Measurements from ENCODE around the gene HOXD10.

Gene HOXD10

DNA sequence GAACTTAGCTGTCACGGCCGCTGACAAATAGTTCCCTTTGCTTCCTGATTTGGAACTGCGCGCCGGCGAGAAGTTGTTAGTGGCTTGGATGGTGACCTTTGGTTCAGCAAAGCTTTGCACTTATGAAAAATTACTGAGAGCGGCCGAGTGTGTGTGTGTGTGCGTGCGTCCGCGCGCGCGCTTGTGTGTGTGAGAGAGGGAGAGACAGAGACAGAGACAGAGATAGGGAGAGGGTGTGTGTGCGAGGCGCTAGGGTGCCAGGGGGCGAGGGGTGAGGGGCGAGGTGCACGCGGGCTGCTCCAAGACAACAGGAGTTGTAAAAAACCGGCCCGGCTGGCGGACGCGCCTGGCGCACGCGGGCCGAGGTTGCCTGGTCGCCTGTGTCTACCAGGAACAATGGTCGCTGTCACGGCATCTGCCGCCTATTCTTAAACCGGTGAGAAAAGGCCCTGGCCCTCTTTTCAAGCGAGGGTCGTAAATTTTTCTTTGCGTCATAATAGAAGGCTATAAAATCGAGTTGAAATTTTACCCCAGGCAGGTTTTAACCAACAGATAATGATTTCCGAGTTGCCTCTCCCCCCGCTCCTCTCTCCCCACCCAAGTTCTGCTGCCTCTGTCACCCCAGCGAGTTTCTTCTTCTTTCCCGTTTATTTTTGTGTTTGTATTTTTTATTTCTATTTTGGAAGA, 41.1 kb downstream of the HOXD10 start:
- H3K4me3 ChIP-seq (ENCODE audit: control insufficient read depth, low read depth, low read length) = no peak overlapping the region
- TF ChIP-seq, protein P1, sequence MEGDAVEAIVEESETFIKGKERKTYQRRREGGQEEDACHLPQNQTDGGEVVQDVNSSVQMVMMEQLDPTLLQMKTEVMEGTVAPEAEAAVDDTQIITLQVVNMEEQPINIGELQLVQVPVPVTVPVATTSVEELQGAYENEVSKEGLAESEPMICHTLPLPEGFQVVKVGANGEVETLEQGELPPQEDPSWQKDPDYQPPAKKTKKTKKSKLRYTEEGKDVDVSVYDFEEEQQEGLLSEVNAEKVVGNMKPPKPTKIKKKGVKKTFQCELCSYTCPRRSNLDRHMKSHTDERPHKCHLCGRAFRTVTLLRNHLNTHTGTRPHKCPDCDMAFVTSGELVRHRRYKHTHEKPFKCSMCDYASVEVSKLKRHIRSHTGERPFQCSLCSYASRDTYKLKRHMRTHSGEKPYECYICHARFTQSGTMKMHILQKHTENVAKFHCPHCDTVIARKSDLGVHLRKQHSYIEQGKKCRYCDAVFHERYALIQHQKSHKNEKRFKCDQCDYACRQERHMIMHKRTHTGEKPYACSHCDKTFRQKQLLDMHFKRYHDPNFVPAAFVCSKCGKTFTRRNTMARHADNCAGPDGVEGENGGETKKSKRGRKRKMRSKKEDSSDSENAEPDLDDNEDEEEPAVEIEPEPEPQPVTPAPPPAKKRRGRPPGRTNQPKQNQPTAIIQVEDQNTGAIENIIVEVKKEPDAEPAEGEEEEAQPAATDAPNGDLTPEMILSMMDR (IDR thresholded peaks at IDR 0.05; ENCODE audit: control insufficient read depth, insufficient read depth, low read depth, low read length, missing control alignments) = no peak
- DNase-seq (ENCODE audit: low read depth) = no peak

DNA sequence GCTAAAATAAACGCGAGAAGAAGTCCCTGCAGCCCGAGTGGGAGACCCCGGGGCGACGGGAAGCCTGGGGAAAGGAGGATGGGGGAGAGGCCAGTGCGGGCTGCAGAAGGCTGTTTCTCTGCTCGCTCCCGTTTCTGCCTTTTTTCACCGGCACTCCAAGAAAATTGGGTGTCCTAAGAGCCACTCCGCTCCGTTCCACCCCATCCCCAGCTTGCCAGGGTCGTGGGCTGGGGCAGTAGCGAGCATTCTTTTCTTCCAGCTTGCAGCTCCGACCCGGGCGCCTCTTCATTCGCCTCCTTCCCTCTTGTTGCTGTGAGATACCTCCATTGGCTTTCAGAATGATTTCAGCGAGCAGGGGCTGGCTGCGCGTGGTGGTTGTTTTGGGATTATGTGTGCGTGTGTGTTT, 41.6 kb downstream of the HOXD10 start:
- no peak overlapping the region for H3K4me3 ChIP-seq (ENCODE audit: control insufficient read depth, low read depth, low read length)
- DNase-seq (ENCODE audit: low read depth) = no peak

DNA sequence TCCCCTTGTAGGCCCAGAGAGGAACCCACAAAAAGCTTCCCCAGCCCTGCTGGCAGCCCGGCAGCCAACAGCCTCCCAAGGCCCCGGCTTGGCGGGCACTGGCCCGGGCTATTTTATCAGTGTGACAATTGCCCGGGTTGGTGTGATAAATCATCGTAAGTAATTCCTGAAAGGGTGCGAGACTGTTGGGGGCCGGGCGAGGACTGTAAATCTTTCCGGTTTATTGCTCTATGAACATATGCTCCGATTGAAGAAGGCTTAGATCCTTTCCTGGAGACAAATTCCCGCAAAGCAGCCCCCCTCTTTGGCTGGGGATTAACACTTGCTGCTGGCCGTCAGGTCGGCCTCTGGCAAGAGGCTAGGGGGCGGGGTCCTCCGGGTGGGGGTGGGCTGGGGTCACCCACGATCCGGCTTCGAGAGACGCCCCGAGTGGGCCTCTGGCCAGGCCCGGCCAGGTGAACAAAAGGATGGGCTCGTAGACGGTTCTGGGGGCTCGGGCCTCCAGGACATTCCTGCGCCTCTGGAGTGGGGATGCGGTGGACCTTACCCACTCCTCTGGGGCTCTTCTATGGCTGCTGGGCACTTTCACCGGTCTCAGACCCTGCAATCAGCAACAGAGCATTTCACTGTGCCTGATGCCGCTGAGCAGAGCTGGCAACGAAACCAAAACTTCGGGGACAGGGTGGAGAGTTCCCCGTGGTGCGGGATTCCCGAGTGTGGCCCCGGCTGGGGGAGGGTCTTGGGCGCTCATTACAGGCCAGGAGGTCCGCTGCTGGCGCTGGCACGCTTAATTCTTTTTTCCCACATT, 42.5 kb downstream of the HOXD10 start:
- TF ChIP-seq, protein P1 (IDR thresholded peaks at IDR 0.05; ENCODE audit: control insufficient read depth, insufficient read depth, low read depth, low read length, missing control alignments) = no peak

More for the DNA sequence above, 41.6 kb downstream of the HOXD10 start:
- TF ChIP-seq, protein P1 (IDR thresholded peaks at IDR 0.05; ENCODE audit: control insufficient read depth, insufficient read depth, low read depth, low read length, missing control alignments) = no peak

DNA sequence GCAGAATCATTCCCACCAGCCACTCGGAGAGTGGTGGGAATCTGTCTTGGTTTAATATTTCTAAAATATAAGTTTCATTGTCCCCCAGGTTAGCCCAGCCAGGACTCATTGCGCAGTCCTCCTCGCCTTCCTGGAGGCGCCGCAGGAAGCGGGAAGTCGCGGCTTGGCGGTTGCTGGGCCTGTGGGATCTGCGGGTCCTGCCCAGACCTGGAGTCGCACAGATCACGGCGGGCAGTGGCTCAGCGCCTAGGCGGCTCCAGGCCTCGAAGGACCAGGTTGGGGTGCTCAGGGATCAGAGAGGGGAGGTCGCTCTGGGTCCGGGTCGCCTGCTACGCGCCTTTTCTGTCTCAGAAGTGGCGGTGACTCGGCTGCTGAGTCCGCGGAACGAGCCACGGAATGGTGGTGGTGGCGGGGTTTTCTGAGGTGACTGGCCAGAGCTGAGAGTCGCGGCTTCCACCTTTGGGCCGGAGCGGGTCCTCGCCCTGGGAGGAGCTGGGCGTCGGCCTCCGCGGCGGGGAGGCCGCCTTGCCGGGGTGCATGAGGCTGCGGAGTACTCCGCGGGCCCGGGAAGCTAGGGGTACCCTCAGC, 43.2 kb downstream of the HOXD10 start:
- TF ChIP-seq, protein P1 (IDR thresholded peaks at IDR 0.05; ENCODE audit: control insufficient read depth, insufficient read depth, low read depth, low read length, missing control alignments) = no peak
- DNase-seq (ENCODE audit: low read depth) = no peak
- H3K4me3 ChIP-seq (ENCODE audit: control insufficient read depth, low read depth, low read length) = no peak overlapping the region

More for the DNA sequence above, 42.5 kb downstream of the HOXD10 start:
- no peak for DNase-seq (ENCODE audit: low read depth)
- H3K4me3 ChIP-seq (ENCODE audit: control insufficient read depth, low read depth, low read length) = no peak overlapping the region

DNA sequence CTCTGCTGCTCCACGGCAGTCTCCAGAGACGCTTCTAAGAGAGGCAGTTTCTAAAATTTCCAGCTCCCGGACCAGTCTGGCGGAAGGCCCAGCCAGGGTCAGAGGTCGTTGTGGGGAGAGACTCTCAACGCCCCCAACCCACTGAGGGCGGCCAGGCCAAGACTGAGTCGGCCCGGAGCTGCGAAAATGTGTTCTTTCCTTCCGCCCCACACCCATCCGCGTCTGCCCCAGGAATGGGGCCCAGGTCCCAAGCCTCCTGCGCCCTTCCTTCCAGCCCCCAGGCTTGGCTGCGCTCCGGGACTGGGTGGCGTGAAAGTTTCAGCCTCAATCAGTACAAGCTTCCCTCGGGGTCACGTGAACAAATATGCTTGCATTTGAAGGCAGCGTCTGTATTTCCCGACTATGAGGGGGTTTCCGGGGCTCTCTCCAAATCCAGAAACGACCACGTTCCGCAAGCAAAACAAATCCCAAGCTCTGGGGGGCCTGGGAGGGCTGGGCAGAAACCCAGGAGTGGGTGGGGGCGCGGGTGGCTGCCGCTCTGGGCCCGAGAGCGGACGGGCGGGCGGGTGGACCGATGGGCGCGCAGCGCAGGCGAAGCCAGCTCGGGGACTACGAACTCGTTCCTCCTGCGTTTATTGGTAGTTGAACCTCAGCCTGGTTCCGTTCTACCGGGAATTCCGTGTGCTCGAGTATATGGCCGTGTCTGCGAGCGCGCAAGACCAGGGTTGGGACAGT, 43.8 kb downstream of the HOXD10 start:
- TF ChIP-seq, protein P1 (IDR thresholded peaks at IDR 0.05; ENCODE audit: control insufficient read depth, insufficient read depth, low read depth, low read length, missing control alignments) = no peak
- DNase-seq (ENCODE audit: low read depth) = no peak
- H3K4me3 ChIP-seq (ENCODE audit: control insufficient read depth, low read depth, low read length) = no peak overlapping the region
